SU-DHL-6 (cell line): ENCODE data around the gene REN.

ENCODE experiments used
- H2AFZ ChIP-seq: fragments of 200-600 bp; sonication (generic); 2 replicates; pipeline ENCODE4 v1.6.1; 2014; ENCODE audit warnings: low read depth, mild to moderate bottlenecking, moderate library complexity, mixed read lengths, antibody characterized with exemption, low read length; ENCODE audit not compliant: severe bottlenecking
- H3F3A ChIP-seq: fragments of 200-600 bp; shearing (Covaris generic); 2 replicates; pipeline ENCODE4 v1.6.0; 2016; ENCODE audit warnings: antibody characterized with exemption, mild to moderate bottlenecking; ENCODE audit not compliant: insufficient read depth
- H3K27ac ChIP-seq: fragments of 200-600 bp; sonication (generic); 2 replicates; pipeline ENCODE4 v1.5.1; 2016; ENCODE audit warnings: low read depth, mild to moderate bottlenecking, low read length, moderate library complexity, mixed read lengths
- H3K27me3 ChIP-seq: fragments of 200-600 bp; sonication (generic), shearing (Covaris generic); 2 replicates; pipeline ENCODE4 v1.6.0; 2014; ENCODE audit warnings: mild to moderate bottlenecking, low read length
- H3K36me3 ChIP-seq: fragments of 200-600 bp; sonication (generic); 2 replicates; pipeline ENCODE4 v1.6.1; 2014; ENCODE audit warnings: mild to moderate bottlenecking, low read length, mixed read lengths
- H3K4me2 ChIP-seq: fragments of 300-600, 200-600 bp; shearing (Covaris generic), sonication (generic); 2 replicates; pipeline ENCODE4 v1.6.0; 2014; ENCODE audit warnings: low read length, low read depth, mild to moderate bottlenecking; ENCODE audit not compliant: poor library complexity, severe bottlenecking
- H3K4me3 ChIP-seq: fragments of 200-600 bp; sonication (generic); 2 replicates; pipeline ENCODE4 v1.5.1; 2014; ENCODE audit warnings: antibody characterized with exemption, low read length, mild to moderate bottlenecking, mixed read lengths; ENCODE audit not compliant: insufficient read depth, poor library complexity, severe bottlenecking
- H3K79me2 ChIP-seq: fragments of 200-600 bp; sonication (generic); 2 replicates; pipeline ENCODE4 v1.6.1; 2014; ENCODE audit warnings: mild to moderate bottlenecking, low read length, moderate library complexity; ENCODE audit not compliant: insufficient read depth
- H3K9ac ChIP-seq: fragments of 200-600 bp; sonication (generic); 2 replicates; pipeline ENCODE4 v1.7.0; 2014; ENCODE audit warnings: mild to moderate bottlenecking, low read length
- H3K9me2 ChIP-seq: fragments of 200-600 bp; sonication (generic); replicated peaks from 2 replicates; pipeline ENCODE4 v1.6.1; 2014; ENCODE audit warnings: low read length; ENCODE audit not compliant: insufficient read depth
- H3K9me3 ChIP-seq: fragments of 200-600 bp; sonication (generic); 2 replicates; pipeline ENCODE4 v1.6.1; 2014; ENCODE audit warnings: low read length, mixed read lengths; ENCODE audit not compliant: insufficient read depth
- H4K20me1 ChIP-seq: fragments of 200-600 bp; sonication (generic); 2 replicates; pipeline ENCODE4 v1.6.1; 2014; ENCODE audit warnings: low read depth, mild to moderate bottlenecking, antibody characterized with exemption, low read length, moderate library complexity, mixed read lengths
- CTCF ChIP-seq: fragments of 200-600 bp; sonication (generic); IDR thresholded peaks from one replicate; pipeline ENCODE4 v1.5.1; 2017; ENCODE audit warnings: antibody characterized with exemption, mild to moderate bottlenecking, low read length, moderate library complexity; ENCODE audit not compliant: insufficient read depth, poor library complexity, severe bottlenecking
- EZH2phosphoT487 ChIP-seq: fragments of 200-600 bp; sonication (generic), shearing (Covaris generic); conservative IDR thresholded peaks from 2 replicates; pipeline ENCODE4 v1.6.1; 2018; ENCODE audit warnings: mild to moderate bottlenecking, antibody characterized with exemption, low read length, moderate library complexity, mixed read lengths

Gene REN

GRCh38 chr1:204186597-204186996 is 20.5 kb upstream of the REN start:
- H3K27me3 ChIP-seq, result no peaks in the 10 kb centered on the region
- no peak overlapping the region for H3K9ac ChIP-seq
- H3K9me3 ChIP-seq, result no peaks in the 10 kb centered on the region
- H3K9me2 ChIP-seq, result no peaks in the 10 kb centered on the region
- TF ChIP-seq CTCF, result no peak
- no peak for TF ChIP-seq EZH2phosphoT487
- H3F3A ChIP-seq, result no peaks in the 10 kb centered on the region
- no peaks in the 10 kb centered on the region for H3K36me3 ChIP-seq
- H3K27ac ChIP-seq, result no peak overlapping the region
- no peak overlapping the region for H3K4me2 ChIP-seq
- no peaks in the 10 kb centered on the region for H3K79me2 ChIP-seq
- no peaks in the 10 kb centered on the region for H4K20me1 ChIP-seq
- no peak overlapping the region for H2AFZ ChIP-seq
- H3K4me3 ChIP-seq, result no peak overlapping the region

GRCh38 chr1:204181116-204181515 is 15.0 kb upstream of the REN start:
- Histone ChIP-seq H3K79me2 (no peaks in the 10 kb centered on the region), H3K27ac (no peak overlapping the region), H3F3A (no peaks in the 10 kb centered on the region), H3K36me3 (no peaks in the 10 kb centered on the region), H4K20me1 (no peaks in the 10 kb centered on the region), H3K9me3 (no peaks in the 10 kb centered on the region), H3K4me3 (no peak overlapping the region), H3K9ac (no peak overlapping the region), H3K4me2 (no peak overlapping the region), H2AFZ (no peak overlapping the region), H3K9me2 (no peaks in the 10 kb centered on the region), H3K27me3 (no peaks in the 10 kb centered on the region)
- TF ChIP-seq EZH2phosphoT487 (no peak), CTCF (no peak)

GRCh38 chr1:204180133-204180532 is 14.0 kb upstream of the REN start:
- no peak overlapping the region for H3K4me2 ChIP-seq

More at GRCh38 chr1:204180133-204180532, 14.0 kb upstream of the REN start:
- Histone ChIP-seq H3K9ac (no peak overlapping the region), H3F3A (no peaks in the 10 kb centered on the region), H3K27ac (no peak overlapping the region), H3K27me3 (no peaks in the 10 kb centered on the region), H2AFZ (no peak overlapping the region), H4K20me1 (no peaks in the 10 kb centered on the region), H3K4me3 (no peak overlapping the region), H3K9me2 (no peaks in the 10 kb centered on the region), H3K36me3 (no peaks in the 10 kb centered on the region), H3K9me3 (no peaks in the 10 kb centered on the region), H3K79me2 (no peaks in the 10 kb centered on the region)
- no peak for TF ChIP-seq CTCF
- TF ChIP-seq EZH2phosphoT487, result no peak
